ENCODE measurements around the gene LRP8.

The LRP8 gene

DNA sequence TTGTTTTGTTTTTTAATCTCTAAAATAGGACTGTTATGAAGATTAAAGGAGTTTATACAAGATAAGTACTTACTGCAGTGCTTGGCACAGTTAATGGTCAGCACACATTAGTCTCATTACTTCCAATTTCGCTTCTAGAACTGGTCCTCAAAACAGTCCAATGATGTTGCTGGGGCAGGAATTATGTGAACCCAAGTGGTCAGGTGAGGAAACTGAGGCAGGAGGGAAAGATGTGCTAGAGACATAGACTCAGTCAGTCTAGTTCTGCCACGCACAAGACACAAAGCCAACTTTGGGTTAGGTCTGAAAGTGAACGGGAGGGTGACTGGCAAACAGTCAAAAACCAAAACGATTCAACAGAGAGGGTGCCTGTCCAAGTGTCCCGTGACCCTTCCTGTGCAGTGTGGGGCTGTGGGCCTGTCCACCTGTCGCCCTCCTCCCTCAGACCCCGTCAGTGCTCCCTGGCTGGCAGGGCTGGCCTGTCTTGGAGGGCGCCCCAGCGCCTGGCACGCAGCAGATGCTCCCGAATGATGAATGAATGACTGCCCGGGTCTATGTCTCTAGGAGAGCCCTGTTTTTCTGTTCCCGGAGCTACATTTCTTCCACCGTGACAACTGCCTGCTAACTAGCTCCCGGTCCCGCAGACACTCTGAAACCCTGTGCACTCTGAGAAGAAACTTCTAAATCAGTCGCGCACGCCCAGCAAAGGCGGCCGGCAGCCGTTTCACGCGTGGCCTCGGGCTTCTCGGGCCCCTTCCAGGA is 2.4 kb downstream of the LRP8 start:
- peak overlapping the region; percentile 70 for H3K27ac ChIP-seq
- TF ChIP-seq, protein P1, sequence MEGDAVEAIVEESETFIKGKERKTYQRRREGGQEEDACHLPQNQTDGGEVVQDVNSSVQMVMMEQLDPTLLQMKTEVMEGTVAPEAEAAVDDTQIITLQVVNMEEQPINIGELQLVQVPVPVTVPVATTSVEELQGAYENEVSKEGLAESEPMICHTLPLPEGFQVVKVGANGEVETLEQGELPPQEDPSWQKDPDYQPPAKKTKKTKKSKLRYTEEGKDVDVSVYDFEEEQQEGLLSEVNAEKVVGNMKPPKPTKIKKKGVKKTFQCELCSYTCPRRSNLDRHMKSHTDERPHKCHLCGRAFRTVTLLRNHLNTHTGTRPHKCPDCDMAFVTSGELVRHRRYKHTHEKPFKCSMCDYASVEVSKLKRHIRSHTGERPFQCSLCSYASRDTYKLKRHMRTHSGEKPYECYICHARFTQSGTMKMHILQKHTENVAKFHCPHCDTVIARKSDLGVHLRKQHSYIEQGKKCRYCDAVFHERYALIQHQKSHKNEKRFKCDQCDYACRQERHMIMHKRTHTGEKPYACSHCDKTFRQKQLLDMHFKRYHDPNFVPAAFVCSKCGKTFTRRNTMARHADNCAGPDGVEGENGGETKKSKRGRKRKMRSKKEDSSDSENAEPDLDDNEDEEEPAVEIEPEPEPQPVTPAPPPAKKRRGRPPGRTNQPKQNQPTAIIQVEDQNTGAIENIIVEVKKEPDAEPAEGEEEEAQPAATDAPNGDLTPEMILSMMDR (conservative IDR thresholded peaks at IDR 0.05): no peak

DNA sequence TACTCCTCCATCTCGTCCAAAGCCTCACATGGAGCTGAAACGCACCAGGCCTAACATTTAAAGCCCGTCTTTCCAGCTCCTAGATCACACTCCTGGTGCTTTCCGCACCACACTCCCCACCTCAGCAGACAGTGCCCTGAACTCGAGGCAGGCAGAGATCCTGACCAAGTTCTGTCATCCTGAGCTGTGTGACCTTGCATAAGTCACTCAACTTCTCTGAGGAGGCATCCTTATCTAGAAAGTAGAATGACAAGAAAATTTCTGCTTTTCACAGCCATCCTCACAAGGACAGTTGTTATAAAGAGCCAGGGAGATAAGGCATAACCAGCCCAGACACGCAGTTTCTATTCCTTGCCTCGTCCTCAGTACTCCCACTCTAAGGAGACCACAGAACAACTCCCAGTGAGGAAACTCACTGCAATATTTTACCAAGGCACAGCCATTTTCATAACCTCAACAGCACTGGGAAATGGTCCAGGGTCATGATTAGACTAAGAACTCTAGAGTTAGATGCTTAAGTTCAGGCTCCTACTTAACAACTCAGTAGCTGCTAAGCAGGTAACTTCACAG is 3.1 kb downstream of the LRP8 start:
- TF ChIP-seq, protein P1 (conservative IDR thresholded peaks at IDR 0.05): no peak
- no peak overlapping the region; the same call in 1 of the 2 replicates for H3K27ac ChIP-seq

DNA sequence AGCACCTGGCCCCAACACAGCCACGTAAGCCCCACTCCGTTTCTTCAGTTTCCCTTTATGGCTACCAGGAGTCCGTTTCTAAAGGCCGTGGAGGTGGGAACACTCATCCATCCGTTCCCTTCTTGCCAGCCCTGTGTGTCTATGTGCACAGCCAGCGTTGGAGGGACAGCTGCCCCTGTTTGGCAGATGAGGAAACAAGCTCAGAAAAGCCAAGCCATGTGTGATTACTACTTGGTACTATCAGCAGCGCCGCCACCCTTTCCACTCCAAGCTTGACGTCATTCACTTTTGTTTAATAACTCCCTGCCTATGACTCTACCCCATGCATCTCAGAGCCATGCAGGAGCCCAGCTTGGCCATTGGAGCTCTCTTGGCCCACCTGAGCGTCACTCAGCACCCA is 3.5 kb downstream of the LRP8 start:
- no peak overlapping the region for H3K27ac ChIP-seq

DNA sequence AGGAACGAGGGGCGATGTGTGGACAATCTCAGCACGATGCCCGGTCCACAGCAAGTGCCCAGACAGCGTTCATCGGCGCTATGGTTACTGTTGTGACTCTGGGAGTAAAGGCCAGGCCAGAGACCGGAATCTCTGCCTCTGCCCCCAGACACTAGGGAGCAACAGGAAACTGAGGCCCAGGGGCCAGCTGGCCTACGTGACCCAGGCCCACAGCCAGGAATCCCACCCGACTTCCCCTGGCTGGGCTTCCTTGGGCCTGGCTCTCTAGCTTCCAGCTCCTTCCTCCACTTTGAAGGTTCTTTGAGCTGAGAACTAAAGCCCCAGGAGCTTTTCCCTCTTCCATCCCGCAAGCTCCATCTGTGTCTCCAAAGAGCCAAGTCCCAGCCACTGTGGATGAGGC is 4.6 kb downstream of the LRP8 start:
- H3K27ac ChIP-seq: no peak overlapping the region
- TF ChIP-seq, protein P1 (conservative IDR thresholded peaks at IDR 0.05): no peak

More for the DNA sequence above, 3.5 kb downstream of the LRP8 start:
- TF ChIP-seq, protein P1 (conservative IDR thresholded peaks at IDR 0.05): no peak

DNA sequence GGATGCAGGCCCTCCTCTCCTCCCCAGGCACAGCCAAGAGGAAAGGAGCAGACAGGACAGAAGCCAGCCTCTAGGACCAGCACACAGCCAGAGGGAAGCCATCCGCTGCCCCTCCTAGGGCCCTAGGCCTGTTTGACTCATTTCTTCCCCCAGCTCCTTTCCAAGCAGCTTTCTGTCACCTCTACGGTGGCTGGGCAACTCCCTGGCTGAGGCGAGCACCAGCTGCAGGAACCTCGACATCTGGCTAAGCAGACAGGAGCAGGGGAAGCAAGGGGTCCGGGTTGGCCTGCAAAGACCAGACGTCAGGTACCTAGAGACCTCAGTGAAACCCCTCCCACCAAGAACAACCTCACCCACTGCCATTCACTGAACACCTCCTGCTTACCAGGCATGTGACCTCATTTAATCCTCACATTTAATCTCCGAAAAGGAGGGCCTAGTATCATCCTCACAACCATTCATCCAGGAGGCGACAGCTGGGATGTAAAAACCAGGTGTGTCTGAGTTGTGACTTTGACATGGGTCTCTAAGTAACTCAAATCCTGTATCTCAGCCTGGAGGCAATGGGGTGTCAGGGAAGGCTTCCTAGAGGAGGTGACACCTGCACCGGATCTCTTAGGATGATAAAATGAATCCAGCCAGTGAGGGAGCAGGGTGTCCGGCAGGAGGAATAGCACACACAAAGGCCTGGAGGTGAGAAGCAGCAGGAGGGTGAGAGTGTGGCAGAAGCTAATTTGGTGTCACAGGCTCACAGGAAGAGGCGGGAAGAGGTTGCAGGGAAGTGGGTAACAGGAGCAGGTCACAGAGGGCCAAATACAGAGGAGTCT is 5.9 kb downstream of the LRP8 start:
- TF ChIP-seq, protein P1 (conservative IDR thresholded peaks at IDR 0.05): no peak

DNA sequence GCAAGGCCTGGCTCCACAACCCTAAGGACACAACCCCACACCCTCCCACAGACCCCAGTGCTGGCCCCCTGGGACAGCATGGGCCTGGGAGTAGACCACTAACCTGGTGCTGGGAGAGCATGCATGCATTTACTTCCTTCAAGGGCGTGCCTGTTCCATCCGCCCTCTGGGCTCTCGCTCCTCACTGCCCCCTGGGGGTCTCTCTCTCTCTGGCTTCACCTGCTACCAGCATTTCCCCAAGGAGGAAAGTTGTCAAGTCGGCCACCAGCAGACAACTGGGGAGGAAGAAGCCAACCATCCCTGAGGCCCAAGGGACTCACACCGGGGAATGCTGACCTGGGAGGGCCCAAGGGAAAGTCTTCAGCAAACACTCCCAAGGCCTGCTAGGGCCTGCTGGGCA is 6.5 kb downstream of the LRP8 start:
- TF ChIP-seq, protein P1 (conservative IDR thresholded peaks at IDR 0.05): 0 out of 2 replicates have a peak, but pooled peaks have one; percentile 26
- H3K27ac ChIP-seq: no peak overlapping the region

More for the DNA sequence above, 5.9 kb downstream of the LRP8 start:
- H3K27ac ChIP-seq: no peak overlapping the region

DNA sequence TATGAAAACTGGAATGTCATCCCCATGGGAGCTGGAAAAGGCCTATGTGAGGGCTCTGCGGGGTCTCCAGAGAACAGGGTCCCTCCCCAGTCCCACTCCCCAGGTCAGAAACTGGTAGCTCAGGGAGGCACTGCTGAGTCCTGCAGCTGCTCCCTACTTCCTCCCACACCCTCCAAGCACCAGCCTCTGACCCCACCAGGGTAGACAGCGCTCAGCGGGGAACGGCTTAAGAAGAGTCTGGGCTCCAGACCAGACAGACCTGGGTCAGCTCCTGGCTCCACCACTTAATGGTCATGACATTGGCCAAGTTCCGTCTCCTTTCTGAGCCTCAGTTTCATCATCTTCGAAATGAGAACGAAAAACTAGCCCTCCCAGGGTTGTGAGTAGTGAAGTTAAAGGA is 7.2 kb downstream of the LRP8 start:
- TF ChIP-seq, protein P1 (conservative IDR thresholded peaks at IDR 0.05): no peak
- H3K27ac ChIP-seq: no peak overlapping the region

Data from VCaP (cell line).